GM23338 (cell line): Measurements from ENCODE around the gene MKI67. TPM values are rescaled to one million over a fixed set of nuclear protein-coding genes. Genes with fewer than 3 reads are reported as not detected.

ENCODE experiments used
- ATAC-seq: fragments of 200-7000 bp; cut with Tn5 transposase; 3 replicates; pipeline ENCODE4 v1.9.1; 2020
- DNase-seq: peaks from one replicate; pipeline ENCODE4 v3.0.0-alpha.2; 2015; ENCODE audit warnings: low spot score
- H2AFZ ChIP-seq: fragments of 200-600 bp; sonication (generic); 2 replicates; pipeline ENCODE4 v1.8.0; 2016; ENCODE audit warnings: antibody characterized with exemption, mild to moderate bottlenecking, moderate library complexity
- H3F3A ChIP-seq: fragments of 200-600 bp; sonication (generic); replicated peaks from 2 replicates; pipeline ENCODE4 v1.8.0; 2017; ENCODE audit warnings: antibody characterized with exemption, mixed run types, low read depth
- H3K27ac ChIP-seq: fragments of 200-600 bp; sonication (generic); 2 replicates; pipeline ENCODE4 v1.6.1; 2016; ENCODE audit warnings: low read depth
- H3K27me3 ChIP-seq: fragments of 200-600 bp; sonication (generic); 2 replicates; pipeline ENCODE4 v1.8.0; 2016; ENCODE audit warnings: mild to moderate bottlenecking, mixed run types, moderate library complexity; ENCODE audit not compliant: insufficient read depth
- H3K36me3 ChIP-seq: fragments of 200-600 bp; sonication (generic); 2 replicates; pipeline ENCODE4 v1.8.0; 2016; ENCODE audit warnings: mild to moderate bottlenecking; ENCODE audit not compliant: insufficient read depth
- H3K4me1 ChIP-seq: fragments of 200-600 bp; sonication (generic); 2 replicates; pipeline ENCODE4 v1.8.0; 2016; ENCODE audit warnings: mild to moderate bottlenecking, moderate library complexity; ENCODE audit not compliant: insufficient read depth
- H3K4me2 ChIP-seq: fragments of 200-600 bp; sonication (generic); 2 replicates; pipeline ENCODE4 v1.7.1; 2017; ENCODE audit warnings: mixed run types
- H3K4me3 ChIP-seq: fragments of 200-600 bp; sonication (generic); 2 replicates; pipeline ENCODE4 v1.6.1; 2016; ENCODE audit warnings: mixed run types
- H3K79me2 ChIP-seq: fragments of 200-600 bp; sonication (generic); replicated peaks from 2 replicates; pipeline ENCODE4 v1.8.0; 2017; ENCODE audit warnings: mild to moderate bottlenecking; ENCODE audit not compliant: insufficient read depth
- H3K9me2 ChIP-seq: fragments of 200-600 bp; sonication (generic); 2 replicates; pipeline ENCODE4 v1.8.0; 2017; ENCODE audit not compliant: insufficient read depth
- H4K20me1 ChIP-seq: fragments of 200-600 bp; sonication (generic); replicated peaks from 2 replicates; pipeline ENCODE4 v1.8.0; 2017; ENCODE audit warnings: mild to moderate bottlenecking; ENCODE audit not compliant: insufficient read depth
- H3K27ac Mint-ChIP-seq: 2 replicates; pipeline ENCODE4 v1.8.0; 2020; ENCODE audit warnings: inconsistent platforms, mild to moderate bottlenecking, moderate library complexity, mixed read lengths
- H3K27me3 Mint-ChIP-seq: 3 replicates; pipeline ENCODE4 v1.8.0; 2022; ENCODE audit warnings: low read depth, mild to moderate bottlenecking, moderate library complexity, mixed read lengths, inconsistent platforms; ENCODE audit not compliant: insufficient read depth, poor library complexity
- H3K36me3 Mint-ChIP-seq: 3 replicates; pipeline ENCODE4 v1.8.0; 2021; ENCODE audit warnings: low read depth, mild to moderate bottlenecking, inconsistent platforms, moderate library complexity, mixed read lengths
- H3K4me1 Mint-ChIP-seq: 3 replicates; pipeline ENCODE4 v1.8.0; 2020; ENCODE audit warnings: mild to moderate bottlenecking, inconsistent platforms, mixed read lengths
- H3K4me3 Mint-ChIP-seq: 3 replicates; pipeline ENCODE4 v1.8.0; 2021; ENCODE audit warnings: moderate library complexity, mild to moderate bottlenecking, inconsistent platforms, mixed read lengths
- H3K9me3 Mint-ChIP-seq: 3 replicates; pipeline ENCODE4 v1.8.0; 2020; ENCODE audit warnings: moderate library complexity, mild to moderate bottlenecking, inconsistent platforms, mixed read lengths
- CREB1 ChIP-seq: fragments of 250-450 bp; sonication (Bioruptor Pico); IDR thresholded peaks from 2 replicates; pipeline ENCODE4 v1.5.0; 2020; ENCODE audit warnings: low read depth, mild to moderate bottlenecking, moderate library complexity
- ETS1 ChIP-seq: IDR thresholded peaks from 2 replicates; pipeline ENCODE4 v1.6.1; 2016; ENCODE audit warnings: antibody characterized with exemption
- EZH2 ChIP-seq: fragments of 200-600 bp; sonication (generic); IDR thresholded peaks from one replicate; pipeline ENCODE4 v1.8.0; 2017; ENCODE audit warnings: antibody characterized with exemption, mild to moderate bottlenecking, low read depth; ENCODE audit not compliant: unreplicated experiment
- EZH2phosphoT487 ChIP-seq: fragments of 200-600 bp; sonication (generic); IDR thresholded peaks from one replicate; pipeline ENCODE4 v1.8.1; 2018; ENCODE audit warnings: antibody characterized with exemption; ENCODE audit not compliant: unreplicated experiment
- JUNB ChIP-seq: IDR thresholded peaks from one replicate; pipeline ENCODE4 v1.6.1; 2016; ENCODE audit warnings: antibody characterized with exemption; ENCODE audit not compliant: unreplicated experiment
- NANOG ChIP-seq: IDR thresholded peaks from 2 replicates; pipeline ENCODE4 v1.6.1; 2016; ENCODE audit warnings: antibody characterized with exemption, borderline replicate concordance
- POLR2AphosphoS5 ChIP-seq: IDR thresholded peaks from 2 replicates; pipeline ENCODE4 v1.6.1; 2016; ENCODE audit warnings: antibody characterized with exemption, low read depth
- STAT1 ChIP-seq: IDR thresholded peaks from one replicate; pipeline ENCODE4 v1.6.1; 2016; ENCODE audit warnings: antibody characterized with exemption; ENCODE audit not compliant: unreplicated experiment
- ZNF114 ChIP-seq: fragments of 250-450 bp; sonication (Bioruptor Pico); IDR thresholded peaks from 2 replicates; pipeline ENCODE4 v1.5.0; 2020; ENCODE audit warnings: mild to moderate bottlenecking, moderate library complexity
- ZNF331 ChIP-seq: fragments of 250-450 bp; sonication (Bioruptor Pico); IDR thresholded peaks from 2 replicates; pipeline ENCODE4 v1.5.0; 2020; ENCODE audit warnings: low read depth, mild to moderate bottlenecking, moderate library complexity
- polyA plus RNA-seq: library from polyadenylated mRNA; unstranded; fragments of >200 nt; fragmentation: Nextera tagmentation; extraction: Ambion mirVana; gene quantifications from 2 replicates; pipeline ENCODE4 v1.2.1, GENCODE V29; 2016
- total RNA-seq: library from RNA; depleted of rRNA; stranded (reverse); fragments of >200 nt; shearing (Covaris generic); gene quantifications from 2 replicates; pipeline ENCODE4 v1.2.3, GENCODE V29; 2014
- TF ChIP-seq, protein P1 (sequence below): fragments of 250-450 bp; sonication (Bioruptor Pico); IDR thresholded peaks from 2 replicates; pipeline ENCODE4 v1.5.0; 2020; ENCODE audit warnings: mild to moderate bottlenecking, moderate library complexity
- TF ChIP-seq, protein P2 (sequence below), 2 experiments: fragments of 200-600 bp in 1 of 2; sonication (generic) in 1 of 2; conservative IDR thresholded peaks; 2 replicates each; pipeline versions ENCODE4 v1.5.1 to v1.6.1; 2016 to 2017; ENCODE audit warnings: antibody characterized with exemption in 2 of 2, low read depth in 2 of 2, mild to moderate bottlenecking in 2 of 2, moderate library complexity in 1 of 2
- TF ChIP-seq, protein P3 (sequence below): IDR thresholded peaks from one replicate; pipeline ENCODE4 v1.6.1; 2018; ENCODE audit warnings: antibody characterized with exemption; ENCODE audit not compliant: unreplicated experiment

Gene MKI67
- total and polyA plus RNA-seq, 2 experiments from 2014 or later, result 58.0 to 103 TPM

GRCh38 chr10:128071417-128071782, 54.8 kb downstream of the MKI67 start:
- Mint-ChIP-seq H3K27me3 (peaks cover 10% of the 10 kb centered on the region), H3K4me3 (no peak overlapping the region), H3K9me3 (no peaks in the 10 kb centered on the region), H3K36me3 (peaks cover 5% of the 10 kb centered on the region; the same call in 1 of the 3 replicates), H3K4me1 (peaks cover 7% of the 10 kb centered on the region; the same call in 2 of the 3 replicates), H3K27ac (peak overlapping the region; percentile 63; the same call in 1 of the 2 replicates)
- Histone ChIP-seq H3K27ac (no peak overlapping the region), H3F3A (no peaks in the 10 kb centered on the region), H4K20me1 (no peaks in the 10 kb centered on the region), H3K9me2 (no peaks in the 10 kb centered on the region), H3K4me3 (no peak overlapping the region), H3K79me2 (no peaks in the 10 kb centered on the region), H3K4me1 (no peaks in the 10 kb centered on the region), H2AFZ (no peak overlapping the region), H3K27me3 (no peaks in the 10 kb centered on the region), H3K4me2 (no peak overlapping the region), H3K36me3 (no peaks in the 10 kb centered on the region)
- ATAC-seq, result no peak
- TF ChIP-seq STAT1 (no peak), EZH2 (no peak), ZNF331 (CRISPR knock-in tag) (no peak), ETS1 (no peak), CREB1 (CRISPR knock-in tag) (no peak), ZNF114 (CRISPR knock-in tag) (no peak), EZH2phosphoT487 (no peak), JUNB (no peak), NANOG (no peak), POLR2AphosphoS5 (no peak)
- TF ChIP-seq, protein P1, sequence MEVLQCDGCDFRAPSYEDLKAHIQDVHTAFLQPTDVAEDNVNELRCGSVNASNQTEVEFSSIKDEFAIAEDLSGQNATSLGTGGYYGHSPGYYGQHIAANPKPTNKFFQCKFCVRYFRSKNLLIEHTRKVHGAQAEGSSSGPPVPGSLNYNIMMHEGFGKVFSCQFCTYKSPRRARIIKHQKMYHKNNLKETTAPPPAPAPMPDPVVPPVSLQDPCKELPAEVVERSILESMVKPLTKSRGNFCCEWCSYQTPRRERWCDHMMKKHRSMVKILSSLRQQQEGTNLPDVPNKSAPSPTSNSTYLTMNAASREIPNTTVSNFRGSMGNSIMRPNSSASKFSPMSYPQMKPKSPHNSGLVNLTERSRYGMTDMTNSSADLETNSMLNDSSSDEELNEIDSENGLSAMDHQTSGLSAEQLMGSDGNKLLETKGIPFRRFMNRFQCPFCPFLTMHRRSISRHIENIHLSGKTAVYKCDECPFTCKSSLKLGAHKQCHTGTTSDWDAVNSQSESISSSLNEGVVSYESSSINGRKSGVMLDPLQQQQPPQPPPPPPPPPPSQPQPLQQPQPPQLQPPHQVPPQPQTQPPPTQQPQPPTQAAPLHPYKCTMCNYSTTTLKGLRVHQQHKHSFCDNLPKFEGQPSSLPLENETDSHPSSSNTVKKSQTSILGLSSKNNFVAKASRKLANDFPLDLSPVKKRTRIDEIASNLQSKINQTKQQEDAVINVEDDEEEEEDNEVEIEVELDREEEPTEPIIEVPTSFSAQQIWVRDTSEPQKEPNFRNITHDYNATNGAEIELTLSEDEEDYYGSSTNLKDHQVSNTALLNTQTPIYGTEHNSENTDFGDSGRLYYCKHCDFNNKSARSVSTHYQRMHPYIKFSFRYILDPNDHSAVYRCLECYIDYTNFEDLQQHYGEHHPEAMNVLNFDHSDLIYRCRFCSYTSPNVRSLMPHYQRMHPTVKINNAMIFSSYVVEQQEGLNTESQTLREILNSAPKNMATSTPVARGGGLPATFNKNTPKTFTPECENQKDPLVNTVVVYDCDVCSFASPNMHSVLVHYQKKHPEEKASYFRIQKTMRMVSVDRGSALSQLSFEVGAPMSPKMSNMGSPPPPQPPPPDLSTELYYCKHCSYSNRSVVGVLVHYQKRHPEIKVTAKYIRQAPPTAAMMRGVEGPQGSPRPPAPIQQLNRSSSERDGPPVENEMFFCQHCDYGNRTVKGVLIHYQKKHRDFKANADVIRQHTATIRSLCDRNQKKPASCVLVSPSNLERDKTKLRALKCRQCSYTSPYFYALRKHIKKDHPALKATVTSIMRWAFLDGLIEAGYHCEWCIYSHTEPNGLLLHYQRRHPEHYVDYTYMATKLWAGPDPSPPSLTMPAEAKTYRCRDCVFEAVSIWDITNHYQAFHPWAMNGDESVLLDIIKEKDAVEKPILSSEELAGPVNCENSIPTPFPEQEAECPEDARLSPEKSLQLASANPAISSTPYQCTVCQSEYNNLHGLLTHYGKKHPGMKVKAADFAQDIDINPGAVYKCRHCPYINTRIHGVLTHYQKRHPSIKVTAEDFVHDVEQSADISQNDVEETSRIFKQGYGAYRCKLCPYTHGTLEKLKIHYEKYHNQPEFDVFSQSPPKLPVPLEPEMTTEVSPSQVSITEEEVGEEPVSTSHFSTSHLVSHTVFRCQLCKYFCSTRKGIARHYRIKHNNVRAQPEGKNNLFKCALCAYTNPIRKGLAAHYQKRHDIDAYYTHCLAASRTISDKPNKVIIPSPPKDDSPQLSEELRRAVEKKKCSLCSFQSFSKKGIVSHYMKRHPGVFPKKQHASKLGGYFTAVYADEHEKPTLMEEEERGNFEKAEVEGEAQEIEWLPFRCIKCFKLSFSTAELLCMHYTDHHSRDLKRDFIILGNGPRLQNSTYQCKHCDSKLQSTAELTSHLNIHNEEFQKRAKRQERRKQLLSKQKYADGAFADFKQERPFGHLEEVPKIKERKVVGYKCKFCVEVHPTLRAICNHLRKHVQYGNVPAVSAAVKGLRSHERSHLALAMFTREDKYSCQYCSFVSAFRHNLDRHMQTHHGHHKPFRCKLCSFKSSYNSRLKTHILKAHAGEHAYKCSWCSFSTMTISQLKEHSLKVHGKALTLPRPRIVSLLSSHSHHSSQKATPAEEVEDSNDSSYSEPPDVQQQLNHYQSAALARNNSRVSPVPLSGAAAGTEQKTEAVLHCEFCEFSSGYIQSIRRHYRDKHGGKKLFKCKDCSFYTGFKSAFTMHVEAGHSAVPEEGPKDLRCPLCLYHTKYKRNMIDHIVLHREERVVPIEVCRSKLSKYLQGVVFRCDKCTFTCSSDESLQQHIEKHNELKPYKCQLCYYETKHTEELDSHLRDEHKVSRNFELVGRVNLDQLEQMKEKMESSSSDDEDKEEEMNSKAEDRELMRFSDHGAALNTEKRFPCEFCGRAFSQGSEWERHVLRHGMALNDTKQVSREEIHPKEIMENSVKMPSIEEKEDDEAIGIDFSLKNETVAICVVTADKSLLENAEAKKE (CRISPR knock-in tag), result no peak
- TF ChIP-seq, protein P2, sequence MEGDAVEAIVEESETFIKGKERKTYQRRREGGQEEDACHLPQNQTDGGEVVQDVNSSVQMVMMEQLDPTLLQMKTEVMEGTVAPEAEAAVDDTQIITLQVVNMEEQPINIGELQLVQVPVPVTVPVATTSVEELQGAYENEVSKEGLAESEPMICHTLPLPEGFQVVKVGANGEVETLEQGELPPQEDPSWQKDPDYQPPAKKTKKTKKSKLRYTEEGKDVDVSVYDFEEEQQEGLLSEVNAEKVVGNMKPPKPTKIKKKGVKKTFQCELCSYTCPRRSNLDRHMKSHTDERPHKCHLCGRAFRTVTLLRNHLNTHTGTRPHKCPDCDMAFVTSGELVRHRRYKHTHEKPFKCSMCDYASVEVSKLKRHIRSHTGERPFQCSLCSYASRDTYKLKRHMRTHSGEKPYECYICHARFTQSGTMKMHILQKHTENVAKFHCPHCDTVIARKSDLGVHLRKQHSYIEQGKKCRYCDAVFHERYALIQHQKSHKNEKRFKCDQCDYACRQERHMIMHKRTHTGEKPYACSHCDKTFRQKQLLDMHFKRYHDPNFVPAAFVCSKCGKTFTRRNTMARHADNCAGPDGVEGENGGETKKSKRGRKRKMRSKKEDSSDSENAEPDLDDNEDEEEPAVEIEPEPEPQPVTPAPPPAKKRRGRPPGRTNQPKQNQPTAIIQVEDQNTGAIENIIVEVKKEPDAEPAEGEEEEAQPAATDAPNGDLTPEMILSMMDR (conservative IDR thresholded peaks at IDR 0.05; ENCODE audit: low read depth in 2 of 2), result no peak
- TF ChIP-seq, protein P3, sequence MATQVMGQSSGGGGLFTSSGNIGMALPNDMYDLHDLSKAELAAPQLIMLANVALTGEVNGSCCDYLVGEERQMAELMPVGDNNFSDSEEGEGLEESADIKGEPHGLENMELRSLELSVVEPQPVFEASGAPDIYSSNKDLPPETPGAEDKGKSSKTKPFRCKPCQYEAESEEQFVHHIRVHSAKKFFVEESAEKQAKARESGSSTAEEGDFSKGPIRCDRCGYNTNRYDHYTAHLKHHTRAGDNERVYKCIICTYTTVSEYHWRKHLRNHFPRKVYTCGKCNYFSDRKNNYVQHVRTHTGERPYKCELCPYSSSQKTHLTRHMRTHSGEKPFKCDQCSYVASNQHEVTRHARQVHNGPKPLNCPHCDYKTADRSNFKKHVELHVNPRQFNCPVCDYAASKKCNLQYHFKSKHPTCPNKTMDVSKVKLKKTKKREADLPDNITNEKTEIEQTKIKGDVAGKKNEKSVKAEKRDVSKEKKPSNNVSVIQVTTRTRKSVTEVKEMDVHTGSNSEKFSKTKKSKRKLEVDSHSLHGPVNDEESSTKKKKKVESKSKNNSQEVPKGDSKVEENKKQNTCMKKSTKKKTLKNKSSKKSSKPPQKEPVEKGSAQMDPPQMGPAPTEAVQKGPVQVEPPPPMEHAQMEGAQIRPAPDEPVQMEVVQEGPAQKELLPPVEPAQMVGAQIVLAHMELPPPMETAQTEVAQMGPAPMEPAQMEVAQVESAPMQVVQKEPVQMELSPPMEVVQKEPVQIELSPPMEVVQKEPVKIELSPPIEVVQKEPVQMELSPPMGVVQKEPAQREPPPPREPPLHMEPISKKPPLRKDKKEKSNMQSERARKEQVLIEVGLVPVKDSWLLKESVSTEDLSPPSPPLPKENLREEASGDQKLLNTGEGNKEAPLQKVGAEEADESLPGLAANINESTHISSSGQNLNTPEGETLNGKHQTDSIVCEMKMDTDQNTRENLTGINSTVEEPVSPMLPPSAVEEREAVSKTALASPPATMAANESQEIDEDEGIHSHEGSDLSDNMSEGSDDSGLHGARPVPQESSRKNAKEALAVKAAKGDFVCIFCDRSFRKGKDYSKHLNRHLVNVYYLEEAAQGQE, result no peak
- DNase-seq, result no peak
